ENCODE measurements around the gene SCNN1B.

Gene SCNN1B

GRCh38 chr16:23420011-23420410 is 117.9 kb downstream of the SCNN1B start:
- H3K27ac ChIP-seq = no peak overlapping the region
- TF ChIP-seq CTCF (conservative IDR thresholded peaks at IDR 0.05) = no peak

GRCh38 chr16:23423496-23424049 is 121.5 kb downstream of the SCNN1B start:
- TF ChIP-seq CTCF (conservative IDR thresholded peaks at IDR 0.05) = no peak
- H3K27ac ChIP-seq = peak overlapping the region; percentile 90

GRCh38 chr16:23424292-23424958 is 122.3 kb downstream of the SCNN1B start:
- H3K27ac ChIP-seq = peak overlapping the region; percentile 90
- no peak for TF ChIP-seq CTCF (conservative IDR thresholded peaks at IDR 0.05)

GRCh38 chr16:23428351-23428750 is 126.2 kb downstream of the SCNN1B start:
- no peak overlapping the region for H3K27ac ChIP-seq
- TF ChIP-seq CTCF (conservative IDR thresholded peaks at IDR 0.05) = no peak
